ENCODE data around the gene CPLX4.

DNA sequence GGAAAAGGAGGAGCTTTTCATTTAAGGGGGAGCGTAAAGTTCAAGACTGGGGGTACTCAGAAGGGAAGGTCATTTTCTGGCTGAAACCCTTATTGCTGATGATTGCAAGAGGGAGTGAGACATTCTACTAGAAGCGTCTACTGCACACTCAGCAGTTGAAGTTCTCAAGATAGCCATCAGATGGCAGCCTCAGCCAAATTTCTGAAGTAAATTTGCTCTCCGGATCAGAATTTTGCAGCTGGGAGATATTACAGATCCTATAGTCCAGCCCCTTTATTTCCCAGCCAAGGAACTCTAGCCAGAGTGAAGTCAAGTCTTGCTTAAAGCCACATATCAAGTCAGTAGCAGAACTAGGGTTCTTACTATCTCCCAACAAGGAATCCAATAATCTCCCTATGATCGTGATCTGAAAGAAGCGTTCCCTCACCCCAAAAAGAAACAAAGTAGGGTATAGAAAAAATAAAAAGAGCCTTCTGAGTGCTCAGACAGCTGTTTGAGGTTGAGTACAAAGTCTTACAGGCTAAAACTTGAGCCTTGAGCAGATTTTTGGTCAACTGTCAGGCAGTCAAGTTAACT lies 69.2 kb downstream of the CPLX4 start:
- TF ChIP-seq, protein P1, sequence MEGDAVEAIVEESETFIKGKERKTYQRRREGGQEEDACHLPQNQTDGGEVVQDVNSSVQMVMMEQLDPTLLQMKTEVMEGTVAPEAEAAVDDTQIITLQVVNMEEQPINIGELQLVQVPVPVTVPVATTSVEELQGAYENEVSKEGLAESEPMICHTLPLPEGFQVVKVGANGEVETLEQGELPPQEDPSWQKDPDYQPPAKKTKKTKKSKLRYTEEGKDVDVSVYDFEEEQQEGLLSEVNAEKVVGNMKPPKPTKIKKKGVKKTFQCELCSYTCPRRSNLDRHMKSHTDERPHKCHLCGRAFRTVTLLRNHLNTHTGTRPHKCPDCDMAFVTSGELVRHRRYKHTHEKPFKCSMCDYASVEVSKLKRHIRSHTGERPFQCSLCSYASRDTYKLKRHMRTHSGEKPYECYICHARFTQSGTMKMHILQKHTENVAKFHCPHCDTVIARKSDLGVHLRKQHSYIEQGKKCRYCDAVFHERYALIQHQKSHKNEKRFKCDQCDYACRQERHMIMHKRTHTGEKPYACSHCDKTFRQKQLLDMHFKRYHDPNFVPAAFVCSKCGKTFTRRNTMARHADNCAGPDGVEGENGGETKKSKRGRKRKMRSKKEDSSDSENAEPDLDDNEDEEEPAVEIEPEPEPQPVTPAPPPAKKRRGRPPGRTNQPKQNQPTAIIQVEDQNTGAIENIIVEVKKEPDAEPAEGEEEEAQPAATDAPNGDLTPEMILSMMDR (IDR thresholded peaks at IDR 0.05), result peak; percentile 65
- no peak for TF ChIP-seq EZH2 (IDR thresholded peaks at IDR 0.05; ENCODE audit: borderline replicate concordance, insufficient read depth, low read depth, low read length, poor library complexity, severe bottlenecking)

Measured in B cell (primary cell).